ENCODE data around the gene LMX1A.

GRCh38 chr1:165173409-165173808 is 183.1 kb downstream of the LMX1A start:
- no peak for TF ChIP-seq POLR2A (IDR thresholded peaks at IDR 0.05)
- TF ChIP-seq, protein P1, sequence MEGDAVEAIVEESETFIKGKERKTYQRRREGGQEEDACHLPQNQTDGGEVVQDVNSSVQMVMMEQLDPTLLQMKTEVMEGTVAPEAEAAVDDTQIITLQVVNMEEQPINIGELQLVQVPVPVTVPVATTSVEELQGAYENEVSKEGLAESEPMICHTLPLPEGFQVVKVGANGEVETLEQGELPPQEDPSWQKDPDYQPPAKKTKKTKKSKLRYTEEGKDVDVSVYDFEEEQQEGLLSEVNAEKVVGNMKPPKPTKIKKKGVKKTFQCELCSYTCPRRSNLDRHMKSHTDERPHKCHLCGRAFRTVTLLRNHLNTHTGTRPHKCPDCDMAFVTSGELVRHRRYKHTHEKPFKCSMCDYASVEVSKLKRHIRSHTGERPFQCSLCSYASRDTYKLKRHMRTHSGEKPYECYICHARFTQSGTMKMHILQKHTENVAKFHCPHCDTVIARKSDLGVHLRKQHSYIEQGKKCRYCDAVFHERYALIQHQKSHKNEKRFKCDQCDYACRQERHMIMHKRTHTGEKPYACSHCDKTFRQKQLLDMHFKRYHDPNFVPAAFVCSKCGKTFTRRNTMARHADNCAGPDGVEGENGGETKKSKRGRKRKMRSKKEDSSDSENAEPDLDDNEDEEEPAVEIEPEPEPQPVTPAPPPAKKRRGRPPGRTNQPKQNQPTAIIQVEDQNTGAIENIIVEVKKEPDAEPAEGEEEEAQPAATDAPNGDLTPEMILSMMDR (IDR thresholded peaks at IDR 0.05) = no peak

Data from upper lobe of left lung (tissue), 4 donors.